ENCODE data around the gene COL8A1. TPM values are rescaled to one million over a fixed set of nuclear protein-coding genes. Genes with fewer than 3 reads are reported as not detected.

The COL8A1 gene
- total and polyA plus RNA-seq, 8 donors = 0.31 to 16.5 (median 6.6) TPM

DNA sequence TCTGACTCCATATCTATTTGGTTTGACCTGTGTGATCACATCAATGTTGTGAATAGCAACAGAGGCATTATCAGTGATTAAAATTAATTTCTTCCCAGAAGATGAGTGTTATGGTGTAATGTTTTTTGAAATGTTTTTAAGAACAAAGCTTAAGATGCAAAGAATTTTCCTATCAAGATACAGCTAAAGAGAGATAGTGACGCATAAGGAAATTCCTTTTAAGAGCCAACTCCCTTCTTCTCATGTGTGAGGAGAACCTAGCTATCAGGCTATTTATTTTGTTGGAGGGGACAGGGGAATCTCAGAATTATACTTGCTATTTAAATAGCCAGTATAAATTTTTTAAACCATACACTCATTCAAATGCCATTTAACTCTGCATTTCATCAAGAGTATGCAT lies 71.3 kb downstream of the COL8A1 start:
- TF ChIP-seq EP300 (IDR thresholded peaks at IDR 0.05) (no peak), POLR2A (IDR thresholded peaks at IDR 0.05) (no peak), POLR2AphosphoS5 (IDR thresholded peaks at IDR 0.05) (no peak)
- TF ChIP-seq, protein P1, sequence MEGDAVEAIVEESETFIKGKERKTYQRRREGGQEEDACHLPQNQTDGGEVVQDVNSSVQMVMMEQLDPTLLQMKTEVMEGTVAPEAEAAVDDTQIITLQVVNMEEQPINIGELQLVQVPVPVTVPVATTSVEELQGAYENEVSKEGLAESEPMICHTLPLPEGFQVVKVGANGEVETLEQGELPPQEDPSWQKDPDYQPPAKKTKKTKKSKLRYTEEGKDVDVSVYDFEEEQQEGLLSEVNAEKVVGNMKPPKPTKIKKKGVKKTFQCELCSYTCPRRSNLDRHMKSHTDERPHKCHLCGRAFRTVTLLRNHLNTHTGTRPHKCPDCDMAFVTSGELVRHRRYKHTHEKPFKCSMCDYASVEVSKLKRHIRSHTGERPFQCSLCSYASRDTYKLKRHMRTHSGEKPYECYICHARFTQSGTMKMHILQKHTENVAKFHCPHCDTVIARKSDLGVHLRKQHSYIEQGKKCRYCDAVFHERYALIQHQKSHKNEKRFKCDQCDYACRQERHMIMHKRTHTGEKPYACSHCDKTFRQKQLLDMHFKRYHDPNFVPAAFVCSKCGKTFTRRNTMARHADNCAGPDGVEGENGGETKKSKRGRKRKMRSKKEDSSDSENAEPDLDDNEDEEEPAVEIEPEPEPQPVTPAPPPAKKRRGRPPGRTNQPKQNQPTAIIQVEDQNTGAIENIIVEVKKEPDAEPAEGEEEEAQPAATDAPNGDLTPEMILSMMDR (IDR thresholded peaks at IDR 0.05) = no peak
- Histone ChIP-seq H3K4me3 (no peak overlapping the region), H3K27me3 (peaks cover 0 to 3% (median 0%) of the 10 kb centered on the region in 3 donors), H3K36me3 (no peaks in the 10 kb centered on the region), H3K27ac (no peak overlapping the region), H3K9me3 (no peaks in the 10 kb centered on the region), H3K4me1 (no peaks in the 10 kb centered on the region)
- intact Hi-C loops (cut with DNase I; ENCODE audit: low total_unique reads) = no loop called here
- WGBS, 5 donors = 82 to 91% (median 86%) methylated on average over 1 of the region's 1 CpG
- DNase-seq = no peak

DNA sequence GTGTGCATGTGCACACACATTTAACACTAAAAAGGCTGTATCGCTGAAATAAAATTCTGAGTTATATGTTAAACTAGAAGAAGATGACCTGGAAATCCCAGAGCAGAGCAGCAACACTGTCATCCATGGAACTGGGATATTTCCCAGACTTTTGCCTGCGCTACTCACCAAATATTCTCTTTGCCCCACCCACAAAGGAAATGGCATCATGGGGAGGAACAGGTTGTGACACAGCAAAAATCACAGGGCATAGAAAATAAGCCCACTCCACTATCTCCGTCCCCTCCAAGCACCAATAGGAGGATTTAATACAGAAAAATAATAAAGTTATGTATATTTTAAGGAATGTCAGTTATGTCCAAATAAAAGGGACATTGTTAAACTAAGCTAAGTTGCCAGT lies 71.7 kb downstream of the COL8A1 start:
- WGBS, 5 donors = 92 to 97% (median 94%) methylated on average over 3 of the region's 3 CpGs
- intact Hi-C loops (cut with DNase I; ENCODE audit: low total_unique reads) = no loop called here
- H3K27me3 ChIP-seq = peaks cover 0 to 3% (median 0%) of the 10 kb centered on the region in 3 donors

DNA sequence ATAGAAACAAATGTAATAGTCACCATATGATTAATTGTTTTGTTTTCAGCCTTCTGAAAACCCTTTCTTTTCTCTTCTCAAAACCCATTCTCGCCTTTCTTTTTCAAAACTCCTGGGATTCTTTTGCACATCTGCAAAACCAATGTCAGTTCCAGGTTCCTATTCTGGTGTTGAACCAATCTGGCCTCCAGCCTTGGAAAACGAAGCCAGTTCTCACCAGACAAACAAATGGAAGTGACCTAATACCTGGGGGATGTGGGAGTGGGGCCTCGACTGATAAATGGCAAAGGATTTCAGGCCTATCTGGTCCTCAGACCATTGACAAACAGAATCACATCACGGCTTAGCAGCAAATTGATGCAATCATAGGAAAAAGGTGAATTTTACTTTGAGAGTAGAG lies 73.0 kb downstream of the COL8A1 start:
- Histone ChIP-seq H3K9me3 (no peaks in the 10 kb centered on the region), H3K36me3 (no peaks in the 10 kb centered on the region), H3K27me3 (peaks cover 0 to 3% (median 0%) of the 10 kb centered on the region in 3 donors), H3K4me3 (no peak overlapping the region), H3K27ac (no peak overlapping the region), H3K4me1 (no peaks in the 10 kb centered on the region)
- TF ChIP-seq, protein P1 (IDR thresholded peaks at IDR 0.05) = no peak
- TF ChIP-seq POLR2AphosphoS5 (IDR thresholded peaks at IDR 0.05) (no peak), EP300 (IDR thresholded peaks at IDR 0.05) (no peak), POLR2A (IDR thresholded peaks at IDR 0.05) (no peak)
- WGBS, 5 donors = 50 to 70% (median 66%) methylated on average over 4 of the region's 4 CpGs
- DNase-seq = no peak
- intact Hi-C loops (cut with DNase I; ENCODE audit: low total_unique reads) = no loop called here

More for the DNA sequence above, 71.7 kb downstream of the COL8A1 start:
- H3K4me3 ChIP-seq = no peak overlapping the region
- H3K27ac ChIP-seq = no peak overlapping the region
- no peaks in the 10 kb centered on the region for H3K36me3 ChIP-seq
- DNase-seq = no peak
- TF ChIP-seq POLR2AphosphoS5 (IDR thresholded peaks at IDR 0.05) (no peak), POLR2A (IDR thresholded peaks at IDR 0.05) (no peak), EP300 (IDR thresholded peaks at IDR 0.05) (no peak)
- TF ChIP-seq, protein P1 (IDR thresholded peaks at IDR 0.05) = no peak
- H3K9me3 ChIP-seq = no peaks in the 10 kb centered on the region
- H3K4me1 ChIP-seq = no peaks in the 10 kb centered on the region

DNA sequence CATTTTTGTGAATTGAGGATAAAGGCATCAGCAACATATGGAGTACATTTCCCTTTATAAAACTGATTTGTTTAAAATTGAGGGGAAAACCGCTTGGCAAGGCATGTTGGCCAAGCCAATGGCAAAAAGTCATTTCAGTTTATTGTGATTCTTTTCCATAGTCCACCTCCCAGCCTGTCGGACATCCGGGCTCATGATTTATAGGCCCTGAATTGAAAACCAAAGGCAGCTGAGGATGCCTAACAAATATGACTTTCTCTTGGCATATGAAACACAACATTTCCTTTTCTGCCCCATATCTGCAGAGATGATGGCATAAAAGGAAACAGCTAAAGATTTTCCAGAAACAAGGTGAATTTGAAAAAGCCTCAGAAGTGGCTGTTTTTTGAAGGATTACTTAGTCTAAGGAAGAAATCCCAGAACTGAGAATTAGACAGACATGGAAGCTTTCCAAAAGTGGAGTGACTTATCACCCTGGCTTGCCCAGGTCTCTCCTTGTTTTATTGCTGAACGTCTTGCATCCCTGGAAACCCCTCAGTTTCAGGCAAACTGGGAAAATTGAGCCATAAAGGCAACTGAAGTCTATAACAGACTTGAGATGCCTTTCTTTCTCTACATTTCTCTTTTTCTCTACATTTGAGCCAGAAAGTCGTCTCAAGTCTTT lies 74.0 kb downstream of the COL8A1 start:
- TF ChIP-seq POLR2A (IDR thresholded peaks at IDR 0.05) (no peak), EP300 (IDR thresholded peaks at IDR 0.05) (no peak), POLR2AphosphoS5 (IDR thresholded peaks at IDR 0.05) (no peak)
- TF ChIP-seq, protein P1 (IDR thresholded peaks at IDR 0.05) = no peak
- H3K9me3 ChIP-seq = no peaks in the 10 kb centered on the region
- 69 to 81% (median 73%) methylated on average over 5 of the region's 5 CpGs for WGBS, 5 donors
- H3K27ac ChIP-seq = no peak overlapping the region
- H3K4me3 ChIP-seq = no peak overlapping the region
- DNase-seq = no peak
- H3K4me1 ChIP-seq = no peaks in the 10 kb centered on the region
- intact Hi-C loops (cut with DNase I; ENCODE audit: low total_unique reads) = no loop called here
- H3K27me3 ChIP-seq = peaks cover 0 to 3% (median 0%) of the 10 kb centered on the region in 3 donors
- H3K36me3 ChIP-seq = no peaks in the 10 kb centered on the region

All from stomach (tissue), 9 donors.